Cardiac fibroblast (primary cell): ENCODE results near the gene LRP1-AS.

Experiments used
- DNase-seq, 2 donors: peaks; one replicate each; pipeline versions ENCODE4 v3.0.0 to v3.0.0-alpha.2; 2010; ENCODE audit warnings: low read depth in 2 of 2
- H3K4me3 ChIP-seq, 2 donors: replicated peaks in 1 of 2; 1 replicate in 1 of 2; 2 replicates in 1 of 2; pipeline ENCODE4 v1.5.1; 2011; ENCODE audit warnings: low read depth in 2 of 2, low read length in 2 of 2, mild to moderate bottlenecking in 2 of 2, moderate library complexity in 1 of 2
- CTCF ChIP-seq: IDR thresholded peaks from one replicate; pipeline ENCODE4 v1.5.1; 2011; ENCODE audit warnings: low read depth, mild to moderate bottlenecking, low read length, inconsistent platforms

The LRP1-AS gene

GRCh38 chr12:57095440-57095839, 52.0 kb downstream of the LRP1-AS start:
- TF ChIP-seq CTCF = no peak
- H3K4me3 ChIP-seq = no peak overlapping the region
- no peak for DNase-seq
